Duodenal mucosa (tissue), 2 donors: ENCODE results near the gene GUCD1.

ENCODE experiments used
- H3K27ac ChIP-seq: one replicate; pipeline ENCODE4 v1.7.0; 2013; ENCODE audit warnings: low read depth, low read length
- H3K27me3 ChIP-seq, 2 donors: one replicate each; pipeline ENCODE4 v1.7.0; 2013; ENCODE audit warnings: low read length in 2 of 2, control low read depth in 1 of 2; ENCODE audit not compliant: insufficient read depth in 2 of 2, control insufficient read depth in 1 of 2
- H3K36me3 ChIP-seq, 2 donors: one replicate each; pipeline ENCODE4 v1.7.0; 2013; ENCODE audit warnings: low read length in 2 of 2, control low read depth in 1 of 2; ENCODE audit not compliant: insufficient read depth in 2 of 2, control insufficient read depth in 1 of 2
- H3K4me1 ChIP-seq, 2 donors: one replicate each; pipeline ENCODE4 v1.7.0; 2013; ENCODE audit warnings: low read length in 2 of 2, control low read depth in 1 of 2; ENCODE audit not compliant: insufficient read depth in 2 of 2, control insufficient read depth in 1 of 2
- H3K4me3 ChIP-seq, 2 donors: one replicate each; pipeline ENCODE4 v1.7.0; 2013; ENCODE audit warnings: low read length in 2 of 2, low read depth in 1 of 2
- H3K9ac ChIP-seq, 2 donors: one replicate each; pipeline ENCODE4 v1.7.0; 2013; ENCODE audit warnings: low read length in 2 of 2, low read depth in 1 of 2
- H3K9me3 ChIP-seq, 2 donors: one replicate each; pipeline ENCODE4 v1.7.0; 2013; ENCODE audit warnings: low read length in 2 of 2, control low read depth in 1 of 2; ENCODE audit not compliant: control insufficient read depth in 1 of 2

Gene GUCD1

GRCh38 chr22:24498824-24499223 is 56.1 kb downstream of the GUCD1 start:
- H3K27ac ChIP-seq, result no peak overlapping the region
- no peaks in the 10 kb centered on the region for H3K9me3 ChIP-seq
- no peak overlapping the region for H3K4me3 ChIP-seq
- no peak overlapping the region for H3K9ac ChIP-seq
- H3K36me3 ChIP-seq, result no peaks in the 10 kb centered on the region
- H3K4me1 ChIP-seq, result peaks cover 6 to 10% of the 10 kb centered on the region in 2 donors
- H3K27me3 ChIP-seq, result peaks cover 15 to 19% of the 10 kb centered on the region in 2 donors

GRCh38 chr22:24497841-24498258 is 57.1 kb downstream of the GUCD1 start:
- peaks cover 6 to 10% of the 10 kb centered on the region in 2 donors for H3K4me1 ChIP-seq
- no peak overlapping the region for H3K4me3 ChIP-seq
- H3K9me3 ChIP-seq, result no peaks in the 10 kb centered on the region
- peaks cover 18 to 25% of the 10 kb centered on the region in 2 donors for H3K27me3 ChIP-seq
- H3K36me3 ChIP-seq, result no peaks in the 10 kb centered on the region
- no peak overlapping the region for H3K9ac ChIP-seq
- no peak overlapping the region for H3K27ac ChIP-seq

- no peak overlapping the region for H3K9ac ChIP-seq
- no peaks in the 10 kb centered on the region for H3K9me3 ChIP-seq
- peaks cover 18 to 25% of the 10 kb centered on the region in 2 donors for H3K27me3 ChIP-seq
- no peak overlapping the region for H3K27ac ChIP-seq
- H3K36me3 ChIP-seq, result no peaks in the 10 kb centered on the region
- H3K4me1 ChIP-seq, result peaks cover 4 to 10% of the 10 kb centered on the region in 2 donors
- no peak overlapping the region for H3K4me3 ChIP-seq
Observed at GRCh38 chr22:24496661-24497060, 58.3 kb downstream of the GUCD1 start.

GRCh38 chr22:24496234-24496633 is 58.7 kb downstream of the GUCD1 start:
- Histone ChIP-seq H3K36me3 (no peaks in the 10 kb centered on the region), H3K4me1 (peaks cover 4 to 10% of the 10 kb centered on the region in 2 donors), H3K9me3 (no peaks in the 10 kb centered on the region), H3K27me3 (peaks cover 18 to 25% of the 10 kb centered on the region in 2 donors), H3K9ac (no peak overlapping the region), H3K4me3 (no peak overlapping the region), H3K27ac (no peak overlapping the region)

GRCh38 chr22:24495365-24495675 is 59.6 kb downstream of the GUCD1 start:
- Histone ChIP-seq H3K4me3 (no peak overlapping the region), H3K27me3 (peaks cover 18 to 25% of the 10 kb centered on the region in 2 donors), H3K36me3 (no peaks in the 10 kb centered on the region), H3K9ac (no peak overlapping the region), H3K9me3 (no peaks in the 10 kb centered on the region), H3K4me1 (peaks cover under 1 to 10% of the 10 kb centered on the region in 2 donors), H3K27ac (no peak overlapping the region)

- Histone ChIP-seq H3K4me3 (peak within 1 kb of the TSS; percentile 15 to 54), H3K27ac (no peak within 1 kb of the TSS), H3K9ac (no peak within 1 kb of the TSS)
Observed at GRCh38 chr22:24494528-24495364, 60.2 kb downstream of the GUCD1 start, which contains the start of gene UPB1. Gene UPB1 (plus strand): TSS chr22:24495332. CDS start chr22:24495404, 72 bp downstream.

GRCh38 chr22:24494167-24494527 is 60.8 kb downstream of the GUCD1 start:
- no peaks in the 10 kb centered on the region for H3K9me3 ChIP-seq
- peak overlapping the region; percentile 15 to 54 for H3K4me3 ChIP-seq
- no peak overlapping the region for H3K27ac ChIP-seq
- H3K27me3 ChIP-seq, result peaks cover 18 to 25% of the 10 kb centered on the region in 2 donors
- no peak overlapping the region for H3K9ac ChIP-seq
- no peaks in the 10 kb centered on the region for H3K36me3 ChIP-seq
- H3K4me1 ChIP-seq, result peaks cover 0 to 7% of the 10 kb centered on the region in 2 donors

More at GRCh38 chr22:24494528-24495364, 60.2 kb downstream of the GUCD1 start, which contains the start of gene UPB1:
- peaks cover 0 to 7% of the 10 kb centered on the region in 2 donors for H3K4me1 ChIP-seq
- no peaks in the 10 kb centered on the region for H3K9me3 ChIP-seq
- H3K27me3 ChIP-seq, result peaks cover 18 to 25% of the 10 kb centered on the region in 2 donors
- no peaks in the 10 kb centered on the region for H3K36me3 ChIP-seq

- Histone ChIP-seq H3K4me1 (peaks cover 0 to 7% of the 10 kb centered on the region in 2 donors), H3K9me3 (no peaks in the 10 kb centered on the region), H3K27me3 (peaks cover 18 to 25% of the 10 kb centered on the region in 2 donors), H3K27ac (no peak overlapping the region), H3K36me3 (no peaks in the 10 kb centered on the region), H3K4me3 (no peak overlapping the region), H3K9ac (no peak overlapping the region)
Observed at GRCh38 chr22:24492391-24492790, 62.5 kb downstream of the GUCD1 start.
